Prostate gland (tissue), 2 donors: ENCODE measurements around the gene RYR3. TPM values are rescaled to one million over a fixed set of nuclear protein-coding genes. Genes with fewer than 3 reads are reported as not detected.

Experiments
- DNase-seq: peaks from one replicate; pipeline ENCODE4 v3.0.0-alpha.2; 2019; ENCODE audit warnings: low spot score
- H3K27ac ChIP-seq, 2 donors: fragments of 200-600 bp; sonication (generic); 2 replicates each; pipeline ENCODE4 v1.5.1; 2017 to 2019
- H3K27me3 ChIP-seq: fragments of 200-600 bp; sonication (generic); replicated peaks from 2 replicates; pipeline ENCODE4 v1.5.1; 2019; ENCODE audit not compliant: insufficient read depth
- H3K36me3 ChIP-seq, 2 donors: fragments of 200-600 bp; sonication (generic); 1 replicate in 1 of 2; 2 replicates in 1 of 2; pipeline versions ENCODE4 v1.5.1 to v1.8.1; 2017 to 2019
- H3K4me1 ChIP-seq: fragments of 200-600 bp; sonication (generic); replicated peaks from 2 replicates; pipeline ENCODE4 v1.5.1; 2019
- H3K4me3 ChIP-seq, 2 donors: fragments of 200-600 bp; sonication (generic); 2 replicates each; pipeline ENCODE4 v1.5.1; 2017 to 2019
- H3K9me3 ChIP-seq: fragments of 200-600 bp; sonication (generic); 2 replicates; pipeline ENCODE4 v1.5.1; 2017
- POLR2A ChIP-seq: fragments of 450-650 bp; IDR thresholded peaks from one replicate; pipeline ENCODE4 v1.6.1; 2016; ENCODE audit warnings: antibody characterized with exemption, mild to moderate bottlenecking
- POLR2AphosphoS5 ChIP-seq: sonication (generic); formaldehyde crosslinking; IDR thresholded peaks from one replicate; pipeline ENCODE4 v1.6.1; 2017; ENCODE audit warnings: antibody characterized with exemption
- WGBS: methylation state at CpG from one replicate; pipeline ENCODE4 v1.1.5; 2018; 5-methylcytosine and 5-hydroxymethylcytosine counted together
- intact Hi-C: fragments of 100-400 bp; cut with DNase I; formaldehyde crosslinking; loops from one replicate; pipeline ENCODE4 v1.14.2; 2022
- total RNA-seq, 2 donors: library from RNA; depleted of rRNA; stranded (reverse); fragments of >200 nt; gene quantifications; one replicate each; pipeline ENCODE4 v1.1.0, GENCODE V29; 2016
- TF ChIP-seq, protein P1 (sequence below), 4 experiments: fragments of 200-600 bp in 2 of 4; fragments of 450-650 bp in 2 of 4; sonication (generic) in 2 of 4; IDR thresholded peaks; 1 replicate in 3 of 4; 2 replicates in 1 of 4; pipeline ENCODE4 v1.5.1; 2016 to 2019; ENCODE audit warnings: antibody characterized with exemption in 4 of 4, mild to moderate bottlenecking in 2 of 4, moderate library complexity in 2 of 4

Gene RYR3
- total RNA-seq, 2 donors from 2014 or later, result 0.41 to 2.3 TPM

DNA sequence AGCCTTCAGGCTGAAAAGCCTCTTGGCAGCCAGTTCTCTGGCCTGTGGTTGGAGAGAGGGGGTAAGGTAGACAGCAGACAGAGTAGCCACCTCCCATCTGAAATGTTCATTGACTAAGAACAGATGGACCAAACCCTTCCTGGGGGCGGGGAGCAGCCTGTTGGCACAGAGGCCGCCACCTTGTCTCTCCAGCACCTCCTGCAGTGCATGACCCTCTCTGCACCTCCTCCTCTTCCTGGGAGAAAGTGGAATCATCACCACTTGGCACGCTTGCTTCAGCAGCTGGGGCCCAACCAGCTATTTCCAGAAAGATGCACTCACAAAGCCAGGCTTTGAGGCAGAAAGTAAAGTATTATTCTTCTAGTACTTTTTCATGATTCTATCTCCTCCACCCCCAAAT, 344.1 kb downstream of the RYR3 start:
- no peak overlapping the region for H3K4me3 ChIP-seq
- H3K9me3 ChIP-seq, result no peaks in the 10 kb centered on the region
- TF ChIP-seq POLR2AphosphoS5 (no peak), POLR2A (no peak)
- TF ChIP-seq, protein P1, sequence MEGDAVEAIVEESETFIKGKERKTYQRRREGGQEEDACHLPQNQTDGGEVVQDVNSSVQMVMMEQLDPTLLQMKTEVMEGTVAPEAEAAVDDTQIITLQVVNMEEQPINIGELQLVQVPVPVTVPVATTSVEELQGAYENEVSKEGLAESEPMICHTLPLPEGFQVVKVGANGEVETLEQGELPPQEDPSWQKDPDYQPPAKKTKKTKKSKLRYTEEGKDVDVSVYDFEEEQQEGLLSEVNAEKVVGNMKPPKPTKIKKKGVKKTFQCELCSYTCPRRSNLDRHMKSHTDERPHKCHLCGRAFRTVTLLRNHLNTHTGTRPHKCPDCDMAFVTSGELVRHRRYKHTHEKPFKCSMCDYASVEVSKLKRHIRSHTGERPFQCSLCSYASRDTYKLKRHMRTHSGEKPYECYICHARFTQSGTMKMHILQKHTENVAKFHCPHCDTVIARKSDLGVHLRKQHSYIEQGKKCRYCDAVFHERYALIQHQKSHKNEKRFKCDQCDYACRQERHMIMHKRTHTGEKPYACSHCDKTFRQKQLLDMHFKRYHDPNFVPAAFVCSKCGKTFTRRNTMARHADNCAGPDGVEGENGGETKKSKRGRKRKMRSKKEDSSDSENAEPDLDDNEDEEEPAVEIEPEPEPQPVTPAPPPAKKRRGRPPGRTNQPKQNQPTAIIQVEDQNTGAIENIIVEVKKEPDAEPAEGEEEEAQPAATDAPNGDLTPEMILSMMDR (IDR thresholded peaks at IDR 0.05), result no peak
- no peaks in the 10 kb centered on the region for H3K27me3 ChIP-seq
- 58% methylated on average over 2 of the region's 3 CpGs for WGBS
- no peaks in the 10 kb centered on the region for H3K4me1 ChIP-seq
- no peaks in the 10 kb centered on the region for H3K36me3 ChIP-seq
- intact Hi-C loops, result no loop called here
- DNase-seq, result no peak
- no peak overlapping the region for H3K27ac ChIP-seq

GRCh38 chr15:33655488-33655887, 344.7 kb downstream of the RYR3 start:
- Histone ChIP-seq H3K9me3 (no peaks in the 10 kb centered on the region), H3K27me3 (no peaks in the 10 kb centered on the region), H3K4me1 (no peaks in the 10 kb centered on the region), H3K4me3 (no peak overlapping the region), H3K36me3 (no peaks in the 10 kb centered on the region), H3K27ac (no peak overlapping the region)
- no peak for DNase-seq
- TF ChIP-seq, protein P1 (IDR thresholded peaks at IDR 0.05), result no peak
- TF ChIP-seq POLR2AphosphoS5 (no peak), POLR2A (no peak)
- 33% methylated on average over 5 of the region's 5 CpGs for WGBS
- intact Hi-C loops, result no loop called here

DNA sequence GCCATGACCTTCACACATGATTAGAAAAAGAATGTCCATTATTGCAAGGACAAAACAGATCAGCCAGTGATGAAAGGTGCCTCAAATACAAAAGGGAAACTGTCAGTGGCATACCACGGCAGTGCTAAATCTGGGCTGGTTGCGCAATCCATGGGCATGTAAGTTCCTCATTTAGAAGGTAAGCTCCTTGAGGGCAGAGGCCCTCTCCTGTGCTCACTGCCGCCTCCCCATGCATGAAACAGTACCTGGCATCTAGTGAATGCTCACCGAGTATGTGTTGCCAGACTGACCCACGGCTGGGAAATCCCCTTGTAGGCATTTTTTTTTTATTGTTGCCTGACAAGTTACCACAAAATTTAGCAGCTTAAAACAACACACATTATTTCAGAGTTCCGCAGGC, 345.4 kb downstream of the RYR3 start:
- DNase-seq, result no peak
- Histone ChIP-seq H3K9me3 (no peaks in the 10 kb centered on the region), H3K4me3 (no peak overlapping the region), H3K4me1 (no peaks in the 10 kb centered on the region), H3K36me3 (no peaks in the 10 kb centered on the region), H3K27me3 (no peaks in the 10 kb centered on the region), H3K27ac (no peak overlapping the region)
- intact Hi-C loops, result no loop called here
- TF ChIP-seq POLR2AphosphoS5 (no peak), POLR2A (no peak)
- TF ChIP-seq, protein P1 (IDR thresholded peaks at IDR 0.05), result no peak
- 55% methylated on average over 6 of the region's 6 CpGs for WGBS

GRCh38 chr15:33660151-33660550, 349.4 kb downstream of the RYR3 start:
- TF ChIP-seq POLR2A, result no peak
- no peak for TF ChIP-seq POLR2AphosphoS5
- TF ChIP-seq, protein P1 (IDR thresholded peaks at IDR 0.05), result no peak
- no peak for DNase-seq
- intact Hi-C loops, result loop anchor here (10.0 kb wide), 1 partner anchor 55 kb away; no protein-coding TSS in a partner anchor
- Histone ChIP-seq H3K4me3 (no peak overlapping the region), H3K27ac (no peak overlapping the region), H3K36me3 (no peaks in the 10 kb centered on the region), H3K9me3 (no peaks in the 10 kb centered on the region), H3K27me3 (no peaks in the 10 kb centered on the region), H3K4me1 (no peaks in the 10 kb centered on the region)
- 92% methylated on average over 16 of the region's 16 CpGs for WGBS

- H3K27me3 ChIP-seq, result no peaks in the 10 kb centered on the region
- no peak for TF ChIP-seq POLR2AphosphoS5
- no peak for TF ChIP-seq POLR2A
- TF ChIP-seq, protein P1 (IDR thresholded peaks at IDR 0.05), result no peak
- no peaks in the 10 kb centered on the region for H3K4me1 ChIP-seq
- intact Hi-C loops, result loop anchor here (10.0 kb wide), 1 partner anchor 57 kb away; no protein-coding TSS in a partner anchor
- 95% methylated on average over 14 of the region's 14 CpGs for WGBS
- no peak overlapping the region for H3K27ac ChIP-seq
- no peak for DNase-seq
- H3K36me3 ChIP-seq, result no peaks in the 10 kb centered on the region
- H3K9me3 ChIP-seq, result no peaks in the 10 kb centered on the region
- no peak overlapping the region for H3K4me3 ChIP-seq
Observed at GRCh38 chr15:33662014-33662413, 351.2 kb downstream of the RYR3 start.
